PC-9 (cell line): ENCODE results near the gene FRMPD2. TPM values are rescaled to one million over a fixed set of nuclear protein-coding genes. Genes with fewer than 3 reads are reported as not detected.
"Not testable (repeated sequence)": the region's sequence is repeated elsewhere in the genome, so short reads cannot be mapped to it uniquely, and the experiment has no call there.

Experiments
- BruUV-seq: library from RNA; stranded (reverse); fragments of 400-500 nt; replicated peaks from 2 replicates; lab custom pipeline; 2021; lab: Mats Ljungman, UMichigan
- CTCF ChIA-PET: fragments of 300-600 bp; sonication (Branson Sonifier 250); formaldehyde crosslinking; loops from one replicate; lab custom pipeline; 2022; ENCODE audit warnings: antibody characterized with exemption; lab: Charles Lee
- POLR2A ChIA-PET: fragments of 300-600 bp; sonication (Branson Sonifier 250); formaldehyde crosslinking; loops from one replicate; lab custom pipeline; 2022; ENCODE audit warnings: antibody characterized with exemption; ENCODE audit not compliant: unreplicated experiment; lab: Charles Lee
- DNase-seq, 2 experiments: peaks; one replicate each; pipeline versions ENCODE4 v3.0.0 to v3.0.0-alpha.2; 2015 to 2022; ENCODE audit warnings: mixed read lengths in 1 of 2
- H2AFZ ChIP-seq: fragments of 200-600 bp; sonication (generic); 2 replicates; pipeline ENCODE4 v1.8.1; 2017; ENCODE audit warnings: antibody characterized with exemption
- H3F3A ChIP-seq: fragments of 200-600 bp; sonication (generic); 2 replicates; pipeline ENCODE4 v1.8.1; 2017; ENCODE audit warnings: antibody characterized with exemption, mild to moderate bottlenecking, low read depth; ENCODE audit not compliant: insufficient read depth
- H3K27ac ChIP-seq: fragments of 200-600 bp; sonication (generic); 2 replicates; pipeline ENCODE4 v1.6.1; 2016; ENCODE audit warnings: mixed run types
- H3K27me3 ChIP-seq: fragments of 200-600 bp; sonication (generic); 2 replicates; pipeline ENCODE4 v1.6.1; 2016; ENCODE audit warnings: low read depth, mixed run types; ENCODE audit not compliant: insufficient read depth
- H3K36me3 ChIP-seq: fragments of 200-600 bp; sonication (generic); 2 replicates; pipeline ENCODE4 v1.6.1; 2016; ENCODE audit warnings: low read depth, mixed run types
- H3K4me1 ChIP-seq: fragments of 200-600 bp; sonication (generic); replicated peaks from 2 replicates; pipeline ENCODE4 v1.6.1; 2016; ENCODE audit warnings: mixed run types; ENCODE audit not compliant: insufficient read depth
- H3K4me2 ChIP-seq: fragments of 200-600 bp; sonication (generic); 2 replicates; pipeline ENCODE4 v1.6.1; 2017; ENCODE audit warnings: mixed run types
- H3K4me3 ChIP-seq: fragments of 200-600 bp; sonication (generic); 2 replicates; pipeline ENCODE4 v1.6.1; 2016; ENCODE audit warnings: mixed run types
- H3K79me2 ChIP-seq: fragments of 200-600 bp; sonication (generic); 2 replicates; pipeline ENCODE4 v1.6.1; 2017; ENCODE audit warnings: low read depth, mixed run types
- H3K9me2 ChIP-seq: fragments of 200-600 bp; sonication (generic); 2 replicates; pipeline ENCODE4 v1.8.1; 2017; ENCODE audit warnings: mild to moderate bottlenecking; ENCODE audit not compliant: insufficient read depth
- H3K9me3 ChIP-seq: fragments of 200-600 bp; sonication (generic); 2 replicates; pipeline ENCODE4 v1.8.1; 2016; ENCODE audit warnings: low read depth; ENCODE audit not compliant: insufficient read depth
- H4K20me1 ChIP-seq: fragments of 200-600 bp; sonication (generic); 2 replicates; pipeline ENCODE4 v1.8.1; 2017; ENCODE audit not compliant: insufficient read depth
- CTCF ChIP-seq: fragments of 200-600 bp; sonication (generic); conservative IDR thresholded peaks from 2 replicates; pipeline ENCODE4 v1.6.1; 2017; ENCODE audit warnings: mixed run types, antibody characterized with exemption, mild to moderate bottlenecking, moderate library complexity
- EZH2 ChIP-seq: fragments of 200-600 bp; sonication (generic); IDR thresholded peaks from 2 replicates; pipeline ENCODE4 v1.8.0; 2017; ENCODE audit warnings: antibody characterized with exemption, low read depth
- intact Hi-C: fragments of 100-400 bp; cut with micrococcal nuclease; formaldehyde crosslinking; loops from one replicate; pipeline ENCODE4 v1.10.0; 2022; ENCODE audit not compliant: unreplicated experiment
- total RNA-seq: library from RNA; stranded (reverse); gene quantifications from 2 replicates; pipeline ENCODE4 v1.2.3, GENCODE V29; 2021

FRMPD2 gene
- total RNA-seq, 1 experiment from 2014 or later: 2.4 TPM

DNA sequence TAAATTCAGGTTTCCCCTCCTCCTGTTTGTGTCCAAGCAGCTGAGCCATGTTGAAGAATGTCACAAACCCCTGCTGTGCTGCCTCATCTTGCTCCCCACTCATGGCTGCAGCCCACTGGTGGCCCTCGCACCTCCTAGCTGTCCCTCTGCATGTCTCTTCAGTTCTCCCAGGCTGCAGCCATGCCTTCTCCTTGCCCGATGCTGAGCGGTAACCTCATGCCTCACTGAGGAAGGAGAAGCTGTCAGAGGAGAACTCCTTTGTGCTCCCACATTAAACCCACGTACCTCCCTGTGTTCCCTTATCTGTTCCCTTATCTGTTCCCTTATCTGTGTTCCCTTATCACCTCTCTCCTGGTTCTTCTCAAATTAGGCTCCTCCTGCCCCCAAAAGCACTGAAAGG is 10.3 kb upstream of the FRMPD2 start:
- intact Hi-C loops: no loop called here
- CTCF ChIA-PET: no interaction called here
- TF ChIP-seq CTCF (no peak), EZH2 (no peak)

DNA sequence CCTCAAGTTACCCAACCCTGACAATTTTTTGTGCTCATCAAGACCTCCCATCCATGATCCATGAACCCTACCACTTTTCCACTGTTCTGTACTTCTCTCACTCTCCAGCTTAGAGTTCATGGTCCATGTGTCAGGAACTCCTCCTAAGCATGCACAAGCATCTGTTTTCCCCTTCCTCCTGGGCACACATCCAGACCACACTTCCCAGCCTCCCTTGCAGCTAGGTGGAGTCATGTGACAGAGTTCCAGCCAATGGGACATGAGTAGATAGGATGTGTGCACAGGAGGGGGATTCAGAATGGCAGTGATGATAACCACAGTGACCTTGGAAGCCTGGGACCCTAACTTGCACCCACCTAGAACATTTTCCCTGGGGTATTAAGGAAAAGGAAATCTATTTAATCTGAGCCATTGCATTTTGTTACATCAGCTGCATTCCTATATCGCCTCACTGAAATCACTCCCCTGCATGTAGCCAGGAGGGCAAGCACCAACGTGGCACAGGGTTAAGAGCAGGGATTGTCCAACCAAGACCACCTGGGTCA is 9.6 kb upstream of the FRMPD2 start:
- Histone ChIP-seq H3F3A (peaks cover 4% of the 10 kb centered on the region; the same call in 1 of the 2 replicates), H3K4me3 (no peak overlapping the region), H3K27ac (no peak overlapping the region), H3K9me2 (no peaks in the 10 kb centered on the region), H4K20me1 (no peaks in the 10 kb centered on the region), H3K4me2 (no peak overlapping the region), H3K27me3 (peaks cover 24% of the 10 kb centered on the region), H3K79me2 (no peaks in the 10 kb centered on the region), H3K4me1 (peaks cover 15% of the 10 kb centered on the region), H2AFZ (no peak overlapping the region), H3K9me3 (0 out of 2 replicates have a peak, but pooled peaks cover 3% of the 10 kb centered on the region), H3K36me3 (no peaks in the 10 kb centered on the region)
- DNase-seq: no peak
- ChIA-PET POLR2A (no interaction called here), CTCF (no interaction called here)
- no TSS peak for BruUV-seq
- intact Hi-C loops: no loop called here
- TF ChIP-seq CTCF: no peak
- no peak for TF ChIP-seq EZH2

More for the DNA sequence above, 10.3 kb upstream of the FRMPD2 start:
- H3K79me2 ChIP-seq: no peaks in the 10 kb centered on the region
- peaks cover 4% of the 10 kb centered on the region; the same call in 1 of the 2 replicates for H3F3A ChIP-seq
- POLR2A ChIA-PET: no interaction called here
- H3K4me3 ChIP-seq: no peak overlapping the region
- no peak overlapping the region for H2AFZ ChIP-seq
- H3K4me1 ChIP-seq: peaks cover 15% of the 10 kb centered on the region
- no peaks in the 10 kb centered on the region for H3K9me2 ChIP-seq
- H3K27ac ChIP-seq: no peak overlapping the region
- 0 out of 2 replicates have a peak, but pooled peaks cover 3% of the 10 kb centered on the region for H3K9me3 ChIP-seq
- H3K4me2 ChIP-seq: no peak overlapping the region
- H3K27me3 ChIP-seq: peaks cover 24% of the 10 kb centered on the region
- no TSS peak for BruUV-seq
- DNase-seq: no peak
- H4K20me1 ChIP-seq: no peaks in the 10 kb centered on the region
- H3K36me3 ChIP-seq: no peaks in the 10 kb centered on the region

GRCh38 chr10:48282829-48283228 is 8.3 kb upstream of the FRMPD2 start:
- Histone ChIP-seq H3F3A (no peaks in the 10 kb centered on the region), H3K9me2 (no peaks in the 10 kb centered on the region), H4K20me1 (no peaks in the 10 kb centered on the region), H2AFZ (no peak overlapping the region), H3K4me1 (peaks cover 6% of the 10 kb centered on the region), H3K9me3 (peaks cover 3% of the 10 kb centered on the region; the same call in 1 of the 2 replicates), H3K79me2 (no peaks in the 10 kb centered on the region), H3K4me2 (no peak overlapping the region), H3K4me3 (no peak overlapping the region), H3K36me3 (no peaks in the 10 kb centered on the region), H3K27ac (no peak overlapping the region), H3K27me3 (peaks cover 32% of the 10 kb centered on the region)
- ChIA-PET CTCF (no interaction called here), POLR2A (no interaction called here)
- TF ChIP-seq EZH2: no peak
- TF ChIP-seq CTCF: no peak
- BruUV-seq: no TSS peak
- intact Hi-C loops: no loop called here
- DNase-seq: no peak

- H3F3A ChIP-seq, H3K36me3 ChIP-seq, H3K27ac ChIP-seq, DNase-seq, H3K9me2 ChIP-seq, CTCF ChIA-PET, H3K79me2 ChIP-seq, POLR2A ChIA-PET, H4K20me1 ChIP-seq, H3K9me3 ChIP-seq, H3K4me2 ChIP-seq, intact Hi-C loops, BruUV-seq, H2AFZ ChIP-seq, H3K4me1 ChIP-seq, H3K4me3 ChIP-seq: not testable (repeated sequence)
- peaks cover 35% of the 10 kb centered on the region for H3K27me3 ChIP-seq
Observed at GRCh38 chr10:48281697-48282096, 7.2 kb upstream of the FRMPD2 start.
